SU-DHL-6 (cell line): ENCODE measurements around the gene UFC1.

Experiments used
- EZH2phosphoT487 ChIP-seq: fragments of 200-600 bp; sonication (generic), shearing (Covaris generic); conservative IDR thresholded peaks from 2 replicates; pipeline ENCODE4 v1.6.1; 2018; ENCODE audit warnings: mild to moderate bottlenecking, antibody characterized with exemption, low read length, moderate library complexity, mixed read lengths
- TF ChIP-seq, protein P1 (sequence below): fragments of 200-600 bp; sonication (generic); IDR thresholded peaks from one replicate; pipeline ENCODE4 v1.5.1; 2017; ENCODE audit warnings: antibody characterized with exemption, mild to moderate bottlenecking, low read length, moderate library complexity; ENCODE audit not compliant: insufficient read depth, poor library complexity, severe bottlenecking

DNA sequence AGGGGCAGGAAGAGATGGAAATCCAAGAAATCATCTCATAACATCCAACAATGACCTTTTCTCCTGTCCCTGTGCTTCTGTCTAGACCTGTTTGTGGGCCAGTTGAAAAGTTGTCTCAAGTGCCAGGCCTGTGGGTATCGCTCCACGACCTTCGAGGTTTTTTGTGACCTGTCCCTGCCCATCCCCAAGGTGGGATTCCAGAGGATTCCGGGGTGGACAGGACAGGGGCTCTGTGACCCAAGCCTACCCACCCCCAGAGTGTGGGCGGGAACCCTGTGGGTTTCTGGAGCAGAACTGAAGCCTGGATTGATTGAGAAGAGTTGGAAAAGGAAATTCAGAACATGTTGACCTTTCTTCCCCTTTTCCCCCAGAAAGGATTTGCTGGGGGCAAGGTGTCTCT, 10.0 kb downstream of the UFC1 start:
- TF ChIP-seq, protein P1, sequence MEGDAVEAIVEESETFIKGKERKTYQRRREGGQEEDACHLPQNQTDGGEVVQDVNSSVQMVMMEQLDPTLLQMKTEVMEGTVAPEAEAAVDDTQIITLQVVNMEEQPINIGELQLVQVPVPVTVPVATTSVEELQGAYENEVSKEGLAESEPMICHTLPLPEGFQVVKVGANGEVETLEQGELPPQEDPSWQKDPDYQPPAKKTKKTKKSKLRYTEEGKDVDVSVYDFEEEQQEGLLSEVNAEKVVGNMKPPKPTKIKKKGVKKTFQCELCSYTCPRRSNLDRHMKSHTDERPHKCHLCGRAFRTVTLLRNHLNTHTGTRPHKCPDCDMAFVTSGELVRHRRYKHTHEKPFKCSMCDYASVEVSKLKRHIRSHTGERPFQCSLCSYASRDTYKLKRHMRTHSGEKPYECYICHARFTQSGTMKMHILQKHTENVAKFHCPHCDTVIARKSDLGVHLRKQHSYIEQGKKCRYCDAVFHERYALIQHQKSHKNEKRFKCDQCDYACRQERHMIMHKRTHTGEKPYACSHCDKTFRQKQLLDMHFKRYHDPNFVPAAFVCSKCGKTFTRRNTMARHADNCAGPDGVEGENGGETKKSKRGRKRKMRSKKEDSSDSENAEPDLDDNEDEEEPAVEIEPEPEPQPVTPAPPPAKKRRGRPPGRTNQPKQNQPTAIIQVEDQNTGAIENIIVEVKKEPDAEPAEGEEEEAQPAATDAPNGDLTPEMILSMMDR: no peak
- no peak for TF ChIP-seq EZH2phosphoT487
